Activated CD4-positive, alpha-beta T cell treated with anti-CD3 and anti-CD28 coated beads, Interleukin-2, Interleukin-4, amounts not matched to agents 100 ng/mL and 50 ng/mL, durations not matched to agents 16 hours and 8 hours (primary cell): ENCODE data around the gene FHIT.

Source experiments
- DNase-seq: peaks from one replicate; pipeline ENCODE4 v3.0.0-alpha.2; 2020; ENCODE audit warnings: low spot score

The FHIT gene

DNA sequence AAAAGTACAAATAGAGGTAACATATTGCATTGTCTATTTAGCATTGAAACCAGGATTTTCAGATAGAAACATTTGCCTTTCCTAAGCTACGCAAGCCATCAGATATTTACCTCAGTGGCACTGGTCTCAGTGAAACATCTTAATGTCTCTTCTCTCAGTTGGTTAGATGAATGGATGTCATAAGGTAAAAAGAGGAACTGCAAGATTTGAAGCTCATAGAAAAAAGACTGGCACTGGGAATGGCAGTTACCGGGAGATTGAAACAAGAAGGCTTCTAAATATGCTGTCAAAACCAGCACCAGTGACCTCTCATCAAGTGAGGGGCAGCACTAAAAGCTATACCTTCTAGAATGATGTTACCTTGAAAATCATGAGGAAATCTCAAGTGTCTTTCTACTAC, 486.4 kb downstream of the FHIT start:
- DNase-seq = no peak

- no peak for DNase-seq
Measured at GRCh38 chr3:60760145-60760544, 491.1 kb downstream of the FHIT start.

GRCh38 chr3:60759439-60759838, 491.8 kb downstream of the FHIT start:
- DNase-seq = no peak

- DNase-seq = no peak
Measured at GRCh38 chr3:60758831-60759230, 492.4 kb downstream of the FHIT start.

GRCh38 chr3:60758171-60758570, 493.1 kb downstream of the FHIT start:
- DNase-seq = no peak

DNA sequence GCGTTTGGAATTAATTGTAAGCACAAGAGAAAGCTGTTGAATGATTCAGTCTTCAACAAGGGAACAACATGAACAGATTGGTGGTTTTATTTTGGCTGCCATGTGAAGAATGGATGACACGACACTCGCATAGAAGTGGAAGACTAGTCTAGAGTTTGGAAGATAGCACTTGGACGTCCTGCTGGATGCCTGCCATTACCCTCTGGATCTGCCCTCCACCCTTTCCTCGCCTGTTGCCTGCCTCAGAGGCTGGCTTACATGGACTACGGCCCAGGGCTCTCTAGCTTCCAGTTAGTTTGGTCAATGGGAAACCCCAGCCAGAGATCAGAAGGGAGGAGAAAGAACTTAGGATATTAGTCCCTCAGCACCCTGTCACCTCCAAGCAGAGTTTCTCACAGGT, 493.5 kb downstream of the FHIT start:
- no peak for DNase-seq

DNA sequence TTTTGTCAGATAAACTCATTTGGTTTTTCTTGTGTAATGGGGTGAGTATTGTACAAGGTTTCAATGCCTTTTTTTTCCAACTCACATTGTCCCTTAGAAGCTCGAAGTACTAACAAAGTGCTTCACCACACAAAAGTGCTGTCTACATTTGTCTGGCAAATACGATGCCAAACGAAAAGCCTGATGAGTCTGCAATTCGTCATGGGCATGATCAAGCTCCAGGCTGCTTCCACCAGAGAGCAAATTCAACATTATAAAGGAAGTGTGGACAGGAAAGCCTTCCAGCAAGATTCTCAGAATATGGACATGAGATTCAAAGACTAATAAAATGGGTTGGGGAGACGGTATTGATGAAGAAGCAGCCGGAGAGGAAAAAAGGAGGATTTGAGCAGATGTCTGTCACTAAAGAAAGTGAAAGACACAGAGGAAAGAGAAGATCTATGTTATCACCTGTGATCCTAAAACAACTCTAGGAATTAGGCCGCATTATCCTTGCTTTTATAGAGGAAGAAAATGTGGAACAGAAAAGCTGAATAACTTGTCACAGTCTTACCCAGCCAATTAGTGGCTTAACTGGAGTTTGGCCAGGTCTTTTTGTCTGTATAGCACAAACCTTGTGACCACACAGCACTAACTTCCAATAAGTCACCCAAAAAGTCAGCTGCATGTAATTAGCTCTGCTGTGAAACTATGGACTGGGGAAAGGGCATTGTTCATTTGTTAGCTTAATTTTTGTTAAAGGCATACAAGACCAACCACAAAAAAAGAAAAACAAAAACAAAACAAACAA, 494.8 kb downstream of the FHIT start:
- no peak for DNase-seq

DNA sequence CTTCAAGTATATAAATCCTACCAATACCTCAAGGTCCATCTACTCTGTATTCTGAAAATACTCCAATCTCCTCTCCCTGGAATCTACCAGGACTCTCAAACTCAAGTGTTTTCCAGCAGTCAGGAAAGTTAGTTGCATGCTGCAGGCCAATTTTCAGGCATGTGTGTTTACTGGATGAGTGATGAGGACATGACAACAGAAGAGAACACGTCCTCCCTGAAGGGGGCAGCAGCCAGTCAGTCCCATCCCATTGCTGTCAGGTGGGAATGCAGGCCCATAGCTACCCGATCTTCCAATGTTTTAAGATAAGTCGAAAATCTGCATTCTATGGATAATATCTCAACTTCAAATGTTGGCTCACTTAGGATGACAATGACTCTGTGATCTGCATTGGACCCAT, 496.2 kb downstream of the FHIT start:
- DNase-seq = no peak

DNA sequence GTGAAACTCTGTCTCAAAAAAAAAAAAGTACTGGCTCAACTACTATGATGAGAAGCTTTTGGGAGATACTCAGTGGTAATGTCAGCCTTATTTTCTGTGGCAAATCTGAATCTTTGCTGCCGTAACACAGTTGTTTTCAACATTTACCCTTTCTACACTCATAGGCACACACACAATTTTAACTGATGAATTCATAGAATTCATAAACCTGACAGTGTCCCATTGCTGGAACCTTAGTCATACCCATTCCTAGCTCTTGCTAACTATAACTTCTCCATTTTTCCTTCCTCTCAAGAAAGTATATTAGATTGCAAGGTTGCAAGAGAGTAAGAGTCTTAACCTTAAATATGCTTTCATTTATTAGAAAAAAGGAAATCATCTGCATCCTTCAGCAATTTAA, 496.6 kb downstream of the FHIT start:
- no peak for DNase-seq

GRCh38 chr3:60752809-60753208, 498.4 kb downstream of the FHIT start:
- DNase-seq = no peak

GRCh38 chr3:60746695-60747416, 504.4 kb downstream of the FHIT start:
- DNase-seq = no peak

GRCh38 chr3:60746043-60746638, 505.1 kb downstream of the FHIT start:
- no peak for DNase-seq

DNA sequence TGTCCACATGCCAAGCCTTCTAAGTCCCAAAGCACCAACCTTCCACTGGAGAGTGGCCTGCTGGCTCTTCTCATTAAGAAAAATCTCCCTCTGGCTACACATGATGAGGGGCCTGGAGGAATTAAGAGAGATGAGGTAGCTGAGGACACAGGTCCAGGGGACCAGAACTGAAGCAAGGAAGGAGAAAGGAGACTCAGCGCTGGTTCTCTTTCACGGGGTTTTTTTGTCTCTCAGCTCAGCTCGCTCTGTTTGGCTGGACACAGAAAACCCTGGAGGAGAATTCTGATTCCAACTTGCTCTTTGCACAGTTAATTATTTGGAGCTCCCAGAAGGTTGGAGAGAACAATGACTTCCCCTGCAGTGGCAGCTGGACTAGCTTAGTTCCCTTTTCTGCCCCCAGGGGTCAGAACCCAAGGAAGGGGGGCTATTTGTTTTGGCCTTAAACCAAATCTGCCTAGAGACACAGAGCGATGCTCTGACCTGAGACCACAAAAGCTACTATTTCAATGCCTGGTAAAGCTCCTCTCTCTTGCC, 507.6 kb downstream of the FHIT start:
- no peak for DNase-seq

DNA sequence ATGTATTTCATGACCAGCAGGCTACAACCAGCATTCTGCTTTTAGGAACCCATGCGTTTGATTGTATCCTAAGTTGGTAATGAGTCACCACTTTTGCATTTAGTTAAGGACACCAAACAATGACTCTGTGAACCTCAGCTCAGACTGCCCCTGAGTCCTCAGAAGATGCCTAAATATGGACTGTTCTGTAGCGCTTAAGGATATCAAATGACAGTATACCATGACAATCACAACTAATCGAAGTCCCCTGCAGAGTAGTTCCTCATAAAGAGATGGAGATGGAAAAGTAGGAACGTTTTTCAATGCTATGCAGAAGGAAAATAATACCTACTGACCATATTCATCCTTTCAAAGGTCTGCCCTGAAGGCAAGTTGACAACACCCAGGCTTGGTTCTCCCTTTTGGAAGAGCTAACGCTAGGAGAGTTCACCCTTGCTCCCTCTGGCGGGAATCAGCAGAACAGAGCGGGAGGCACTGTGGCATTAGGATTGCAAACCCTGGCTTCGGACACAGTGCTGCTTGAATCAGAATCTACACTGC, 508.6 kb downstream of the FHIT start:
- DNase-seq = no peak

- no peak for DNase-seq
Measured at GRCh38 chr3:60737633-60738399, 513.4 kb downstream of the FHIT start.

- no peak for DNase-seq
Measured at GRCh38 chr3:60730371-60730770, 520.9 kb downstream of the FHIT start.

DNA sequence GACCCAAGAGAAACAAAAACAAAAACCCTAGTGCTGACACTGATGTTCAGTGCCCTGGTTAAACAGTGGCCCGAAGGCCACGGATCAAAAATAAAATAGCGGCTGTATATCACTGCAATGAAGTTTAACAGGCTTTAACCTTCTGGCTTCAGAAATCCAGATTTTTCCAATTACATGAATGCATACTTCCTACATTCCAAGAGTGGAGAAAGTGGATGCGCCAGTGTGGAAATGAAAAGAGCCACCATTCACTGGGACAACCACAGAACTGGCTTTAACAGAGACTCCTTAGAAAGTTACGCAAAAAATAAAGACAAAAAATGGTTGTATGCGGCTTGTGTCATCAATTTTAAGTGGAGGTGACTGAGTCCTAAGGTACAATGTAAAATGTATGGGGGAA, 522.2 kb downstream of the FHIT start:
- DNase-seq = no peak

GRCh38 chr3:60728006-60728405, 523.2 kb downstream of the FHIT start:
- DNase-seq = no peak

GRCh38 chr3:60720736-60721135, 530.5 kb downstream of the FHIT start:
- DNase-seq = no peak

- no peak for DNase-seq
Measured at GRCh38 chr3:60716573-60716972, 534.7 kb downstream of the FHIT start.

DNA sequence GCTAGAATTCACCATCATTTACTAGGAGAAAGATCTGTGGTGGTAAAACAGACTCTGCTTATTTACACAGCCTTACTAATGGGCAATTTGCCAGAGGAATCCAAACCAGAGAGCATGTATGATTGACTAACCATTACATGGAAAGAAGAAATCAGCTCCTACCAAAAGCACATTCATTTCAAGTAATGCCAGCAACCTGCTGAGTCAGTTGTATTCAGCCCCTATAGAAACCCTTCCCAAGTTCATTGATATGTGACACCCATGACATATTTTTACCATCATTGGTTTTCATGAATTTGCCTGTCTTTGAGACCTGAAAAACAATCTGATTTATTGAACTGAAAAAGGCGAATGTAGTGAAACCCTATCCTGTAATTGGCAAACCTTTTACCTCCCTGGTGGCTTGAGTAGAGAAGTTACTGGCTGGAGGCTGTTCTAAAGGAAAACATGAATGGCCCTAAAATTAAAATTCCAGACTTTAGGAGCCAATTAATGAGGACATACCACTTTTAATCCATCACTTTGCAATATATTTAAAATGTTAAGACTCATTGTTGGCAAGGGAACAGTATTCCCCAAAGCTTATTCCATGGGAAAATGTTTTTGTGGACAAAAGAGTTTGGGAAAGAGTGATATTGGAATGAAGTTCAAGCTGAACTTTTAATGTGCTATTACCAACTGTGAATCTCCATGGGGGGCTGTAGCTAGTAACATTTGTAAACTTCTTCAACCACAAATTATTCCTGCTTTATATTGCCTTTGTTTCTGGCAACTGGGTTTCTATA, 542.9 kb downstream of the FHIT start:
- DNase-seq = no peak
